Cardiac septum (tissue), 1 donor: ENCODE results near the gene HS3ST6. TPM values are rescaled to one million over a fixed set of nuclear protein-coding genes. Genes with fewer than 3 reads are reported as not detected.

Experiments
- DNase-seq: peaks from one replicate; pipeline ENCODE4 v3.0.0-alpha.2; 2020; ENCODE audit warnings: low spot score
- intact Hi-C: fragments of 100-400 bp; cut with DNase I; formaldehyde crosslinking; loops from one replicate; pipeline ENCODE4 v1.14.0; 2022
- total RNA-seq: library from RNA; stranded (reverse); fragmentation: NEBNext Ultra II Directional; extraction: Animal tissue kit (Norgen Biotek cat#: 25700); gene quantifications from one replicate; pipeline ENCODE4 v1.2.1, GENCODE V29; 2021
- donor health status: DM: no; HTN: no; CAD: no.

Gene HS3ST6
- total RNA-seq, 1 donor from 2014 or later = not detected

DNA sequence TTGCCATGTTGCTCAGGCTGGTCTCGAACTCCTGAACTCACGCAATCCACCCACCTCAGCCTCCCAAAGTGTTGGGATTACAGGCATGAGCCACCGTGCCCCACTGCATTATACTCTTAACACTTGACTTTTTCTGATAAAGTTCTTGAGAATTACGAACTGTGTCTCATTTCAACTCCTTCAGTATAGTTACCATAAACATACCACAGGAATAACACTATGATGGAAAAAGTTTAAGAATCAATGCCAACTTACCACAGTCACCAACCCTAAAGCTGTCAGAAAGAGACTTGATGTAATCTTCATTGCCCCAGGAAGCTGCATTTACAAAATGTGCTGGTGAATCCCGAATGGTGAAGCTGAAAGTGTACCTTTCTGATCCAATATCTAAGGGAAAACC lies 56.5 kb downstream of the HS3ST6 start:
- no peak for DNase-seq
- intact Hi-C loops = loop anchor here (2.0 kb wide), 1 partner anchor 69 kb away; no protein-coding TSS in a partner anchor

Other genes starting within 250 kb of the HS3ST6 start
- gene JPT2, start 240.1 kb downstream of the HS3ST6 start, total RNA-seq = 26.2 TPM
- 71.4 TPM for gene MAPK8IP3, start 212.2 kb downstream of the HS3ST6 start, total RNA-seq
- gene NME3, start 146.9 kb downstream of the HS3ST6 start, total RNA-seq = 31.7 TPM
- gene EME2, start 145.6 kb downstream of the HS3ST6 start, total RNA-seq = 14.9 TPM
- gene MRPS34, start 145.3 kb downstream of the HS3ST6 start, total RNA-seq = 63.4 TPM
- gene SPSB3, start 135.8 kb downstream of the HS3ST6 start, total RNA-seq = 24.2 TPM
- 32.3 TPM for gene NUBP2, start 135.5 kb downstream of the HS3ST6 start, total RNA-seq
- gene IGFALS, start 124.7 kb downstream of the HS3ST6 start, total RNA-seq = 0.19 TPM
- gene HAGH, start 91.6 kb downstream of the HS3ST6 start, total RNA-seq = 166 TPM
- 20.5 TPM for gene FAHD1, start 91.2 kb downstream of the HS3ST6 start, total RNA-seq
- gene MEIOB, start 46.3 kb downstream of the HS3ST6 start, total RNA-seq = not detected
- gene MSRB1, start 24.8 kb upstream of the HS3ST6 start, total RNA-seq = 39.2 TPM
- gene RPL3L, start 36.3 kb upstream of the HS3ST6 start, total RNA-seq = 202 TPM
- gene NDUFB10, start 41.1 kb upstream of the HS3ST6 start, total RNA-seq = 390 TPM
- 702 TPM for gene RPS2, start 46.4 kb upstream of the HS3ST6 start, total RNA-seq
- gene RNF151, start 48.4 kb upstream of the HS3ST6 start, total RNA-seq = not detected
- gene TBL3, start 53.6 kb upstream of the HS3ST6 start, total RNA-seq = 18.3 TPM
- not detected for gene NOXO1, start 63.1 kb upstream of the HS3ST6 start, total RNA-seq
- 25.5 TPM for gene GFER, start 65.8 kb upstream of the HS3ST6 start, total RNA-seq
- gene SYNGR3, start 71.6 kb upstream of the HS3ST6 start, total RNA-seq = 1.8 TPM
- gene ZNF598, start 91.4 kb upstream of the HS3ST6 start, total RNA-seq = 21.9 TPM
- gene NPW, start 101.4 kb upstream of the HS3ST6 start, total RNA-seq = not detected
- 183 TPM for gene NHERF2, start 108.5 kb upstream of the HS3ST6 start, total RNA-seq
- 10.4 TPM for gene NTHL1, start 129.4 kb upstream of the HS3ST6 start, total RNA-seq
- gene TSC2, start 129.6 kb upstream of the HS3ST6 start, total RNA-seq = 73.3 TPM
- gene PKD1, start 217.5 kb upstream of the HS3ST6 start, total RNA-seq = 178 TPM
- 2.2 TPM for gene RAB26, start 230.2 kb upstream of the HS3ST6 start, total RNA-seq
- 35.7 TPM for gene TRAF7, start 237.4 kb upstream of the HS3ST6 start, total RNA-seq